Occipital lobe (tissue), 2 donors: ENCODE data around the gene NCOA7. TPM values are rescaled to one million over a fixed set of nuclear protein-coding genes. Genes with fewer than 3 reads are reported as not detected.
"Not testable (repeated sequence)": the region's sequence is repeated elsewhere in the genome, so short reads cannot be mapped to it uniquely, and the experiment has no call there.

Experiments
- DNase-seq: peaks from one replicate; lab custom pipeline; 2025; lab: John Stamatoyannopoulos, UW
- total RNA-seq: library from RNA; depleted of rRNA; stranded (reverse); fragments of >200 nt; gene quantifications from one replicate; pipeline ENCODE4 v1.2.3, GENCODE V29; 2014

The NCOA7 gene
- total RNA-seq, 1 donor from 2014 or later = 33.5 TPM

- no peak for DNase-seq
Measured at GRCh38 chr6:125792172-125792571, 1.4 kb downstream of the NCOA7 start.

GRCh38 chr6:125792680-125793079, 1.9 kb downstream of the NCOA7 start:
- no peak for DNase-seq

GRCh38 chr6:125793280-125793679, 2.5 kb downstream of the NCOA7 start:
- no peak for DNase-seq

- DNase-seq = no peak
Measured at GRCh38 chr6:125793863-125794262, 3.1 kb downstream of the NCOA7 start.

- DNase-seq = no peak
Measured at GRCh38 chr6:125794342-125795137, 3.8 kb downstream of the NCOA7 start.

- DNase-seq = no peak
Measured at GRCh38 chr6:125795301-125795700, 4.5 kb downstream of the NCOA7 start.

GRCh38 chr6:125797120-125797885, 6.5 kb downstream of the NCOA7 start:
- DNase-seq = no peak

GRCh38 chr6:125797886-125798444, 7.2 kb downstream of the NCOA7 start:
- no peak for DNase-seq

GRCh38 chr6:125798734-125799508, 8.2 kb downstream of the NCOA7 start:
- no peak for DNase-seq

- no peak for DNase-seq
Measured at GRCh38 chr6:125802383-125802782, 11.6 kb downstream of the NCOA7 start.

GRCh38 chr6:125802943-125803377, 12.2 kb downstream of the NCOA7 start:
- DNase-seq = no peak

- DNase-seq = no peak
Measured at GRCh38 chr6:125804264-125804663, 13.5 kb downstream of the NCOA7 start.

GRCh38 chr6:125804866-125805425, 14.2 kb downstream of the NCOA7 start:
- DNase-seq = not testable (repeated sequence)

GRCh38 chr6:125806813-125807212, 16.1 kb downstream of the NCOA7 start:
- DNase-seq = no peak

- no peak for DNase-seq
Measured at GRCh38 chr6:125807293-125807692, 16.5 kb downstream of the NCOA7 start.

- DNase-seq = no peak
Measured at GRCh38 chr6:125808060-125808459, 17.3 kb downstream of the NCOA7 start.

- DNase-seq = no peak
Measured at GRCh38 chr6:125808591-125808990, 17.8 kb downstream of the NCOA7 start.

- DNase-seq = no peak
Measured at GRCh38 chr6:125809570-125810170, 18.9 kb downstream of the NCOA7 start.

GRCh38 chr6:125810445-125810844, 19.7 kb downstream of the NCOA7 start:
- DNase-seq = no peak

- DNase-seq = no peak
Measured at GRCh38 chr6:125811259-125811658, 20.5 kb downstream of the NCOA7 start.
